Uterus (tissue), 4 donors: Measurements from ENCODE around the gene TMEM200B. TPM values are rescaled to one million over a fixed set of nuclear protein-coding genes. Genes with fewer than 3 reads are reported as not detected.
"Not testable (repeated sequence)": the region's sequence is repeated elsewhere in the genome, so short reads cannot be mapped to it uniquely, and the experiment has no call there.

Experiments used
- DNase-seq, 2 donors: peaks; one replicate each; pipeline ENCODE4 v3.0.0-alpha.2; 2019 to 2020
- H3K27ac ChIP-seq, 2 donors: fragments of 200-600 bp; sonication (generic); 1 replicate in 1 of 2; 2 replicates in 1 of 2; pipeline ENCODE4 v1.5.1; 2016 to 2018
- H3K27me3 ChIP-seq, 2 donors: fragments of 200-600 bp; sonication (generic); one replicate each; pipeline ENCODE4 v1.5.1; 2018 to 2019; ENCODE audit warnings: control low read depth in 1 of 2
- H3K36me3 ChIP-seq, 2 donors: fragments of 200-600 bp; sonication (generic); one replicate each; pipeline ENCODE4 v1.5.1; 2019; ENCODE audit warnings: control low read depth in 1 of 2
- H3K4me1 ChIP-seq, 2 donors: fragments of 200-600 bp; sonication (generic); one replicate each; pipeline ENCODE4 v1.5.1; 2018 to 2019; ENCODE audit warnings: control low read depth in 1 of 2
- H3K4me3 ChIP-seq, 2 donors: fragments of 200-600 bp; sonication (generic); 1 replicate in 1 of 2; 2 replicates in 1 of 2; pipeline ENCODE4 v1.5.1; 2018 to 2019; ENCODE audit warnings: mild to moderate bottlenecking in 1 of 2
- H3K9me3 ChIP-seq, 2 donors: fragments of 200-600 bp; sonication (generic); one replicate each; pipeline ENCODE4 v1.5.1; 2019; ENCODE audit warnings: control low read depth in 1 of 2
- POLR2A ChIP-seq, 2 donors: fragments of 450-650 bp; IDR thresholded peaks; one replicate each; pipeline ENCODE4 v1.6.1; 2016; ENCODE audit warnings: antibody characterized with exemption in 2 of 2, mild to moderate bottlenecking in 1 of 2, moderate library complexity in 1 of 2
- intact Hi-C: fragments of 100-400 bp; cut with DNase I; formaldehyde crosslinking; loops from one replicate; pipeline ENCODE4 v1.15.1; 2023; ENCODE audit warnings: low total_unique reads
- total RNA-seq, 4 donors: library from RNA; depleted of rRNA in 3 of 4; stranded (reverse); fragments of >200 nt in 3 of 4; gene quantifications; one replicate each; pipeline versions ENCODE4 v1.1.0 to v1.2.4, GENCODE V29; 2014 to 2023
- TF ChIP-seq, protein P1 (sequence below), 4 experiments: fragments of 200-600 bp in 2 of 4; fragments of 450-650 bp in 2 of 4; sonication (generic) in 2 of 4; IDR thresholded peaks; one replicate each; pipeline ENCODE4 v1.5.1; 2016 to 2019; ENCODE audit warnings: antibody characterized with exemption in 4 of 4, mild to moderate bottlenecking in 2 of 4, moderate library complexity in 1 of 4
- donor health status: DM: yes; HTN: yes; CAD: no.

TMEM200B gene
- total RNA-seq, 4 donors from 2014 or later: 31.3 to 67.5 (median 41.9) TPM

DNA sequence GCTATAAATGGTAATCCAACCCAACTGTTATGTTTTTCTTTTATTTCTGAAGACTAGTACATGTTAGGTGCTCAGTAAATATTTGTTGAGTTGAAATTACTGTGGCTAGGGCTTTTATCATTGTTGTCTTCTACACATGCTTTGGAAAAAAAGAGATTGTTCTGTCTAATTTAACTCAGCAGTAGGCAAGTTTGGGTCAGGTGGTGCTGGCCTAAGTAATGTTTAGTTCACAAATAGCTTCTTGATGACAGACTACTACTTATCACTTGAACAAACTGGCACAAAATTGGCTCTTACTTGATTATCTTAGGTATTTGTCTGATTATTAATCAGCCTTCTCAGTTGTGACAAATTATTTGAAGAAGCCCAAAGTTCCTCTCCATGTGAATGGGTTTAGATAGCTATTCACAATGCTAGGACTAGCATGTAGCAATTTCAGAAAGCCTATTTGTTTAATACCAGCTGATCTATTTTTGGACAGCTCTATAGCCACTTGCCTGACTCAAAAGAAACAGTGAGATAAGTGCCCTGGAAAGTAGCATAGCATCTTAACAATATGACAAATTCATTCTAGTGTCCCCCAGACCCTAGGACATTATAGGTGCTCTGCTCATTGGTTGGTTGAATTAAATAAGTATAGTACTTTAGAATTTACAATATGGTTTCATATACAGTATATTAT lies 32.6 kb downstream of the TMEM200B start:
- Histone ChIP-seq H3K4me3 (no peak overlapping the region), H3K27me3 (no peaks in the 10 kb centered on the region), H3K9me3 (no peaks in the 10 kb centered on the region), H3K4me1 (no peaks in the 10 kb centered on the region), H3K27ac (peak overlapping the region in 1 of 2 donors; percentile 53), H3K36me3 (no peaks in the 10 kb centered on the region)
- TF ChIP-seq, protein P1, sequence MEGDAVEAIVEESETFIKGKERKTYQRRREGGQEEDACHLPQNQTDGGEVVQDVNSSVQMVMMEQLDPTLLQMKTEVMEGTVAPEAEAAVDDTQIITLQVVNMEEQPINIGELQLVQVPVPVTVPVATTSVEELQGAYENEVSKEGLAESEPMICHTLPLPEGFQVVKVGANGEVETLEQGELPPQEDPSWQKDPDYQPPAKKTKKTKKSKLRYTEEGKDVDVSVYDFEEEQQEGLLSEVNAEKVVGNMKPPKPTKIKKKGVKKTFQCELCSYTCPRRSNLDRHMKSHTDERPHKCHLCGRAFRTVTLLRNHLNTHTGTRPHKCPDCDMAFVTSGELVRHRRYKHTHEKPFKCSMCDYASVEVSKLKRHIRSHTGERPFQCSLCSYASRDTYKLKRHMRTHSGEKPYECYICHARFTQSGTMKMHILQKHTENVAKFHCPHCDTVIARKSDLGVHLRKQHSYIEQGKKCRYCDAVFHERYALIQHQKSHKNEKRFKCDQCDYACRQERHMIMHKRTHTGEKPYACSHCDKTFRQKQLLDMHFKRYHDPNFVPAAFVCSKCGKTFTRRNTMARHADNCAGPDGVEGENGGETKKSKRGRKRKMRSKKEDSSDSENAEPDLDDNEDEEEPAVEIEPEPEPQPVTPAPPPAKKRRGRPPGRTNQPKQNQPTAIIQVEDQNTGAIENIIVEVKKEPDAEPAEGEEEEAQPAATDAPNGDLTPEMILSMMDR (IDR thresholded peaks at IDR 0.05): no peak
- no peak for TF ChIP-seq POLR2A (IDR thresholded peaks at IDR 0.05)
- DNase-seq: no peak
- intact Hi-C loops: no loop called here

DNA sequence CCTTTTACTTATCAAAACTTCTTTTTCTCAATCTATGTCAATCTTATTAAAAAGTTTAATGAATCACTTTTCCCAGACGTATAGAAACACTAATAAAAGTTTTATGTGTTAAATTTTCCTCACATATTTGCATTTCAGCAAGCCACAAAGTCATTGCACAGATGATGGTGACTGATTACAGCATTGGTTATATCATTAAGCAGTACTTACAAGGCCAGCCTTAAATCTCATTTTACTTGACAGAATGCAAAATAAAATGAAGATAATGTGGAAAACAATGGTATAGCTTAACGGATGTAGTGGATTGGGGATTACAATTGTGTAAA lies 39.5 kb downstream of the TMEM200B start:
- no peak for DNase-seq

DNA sequence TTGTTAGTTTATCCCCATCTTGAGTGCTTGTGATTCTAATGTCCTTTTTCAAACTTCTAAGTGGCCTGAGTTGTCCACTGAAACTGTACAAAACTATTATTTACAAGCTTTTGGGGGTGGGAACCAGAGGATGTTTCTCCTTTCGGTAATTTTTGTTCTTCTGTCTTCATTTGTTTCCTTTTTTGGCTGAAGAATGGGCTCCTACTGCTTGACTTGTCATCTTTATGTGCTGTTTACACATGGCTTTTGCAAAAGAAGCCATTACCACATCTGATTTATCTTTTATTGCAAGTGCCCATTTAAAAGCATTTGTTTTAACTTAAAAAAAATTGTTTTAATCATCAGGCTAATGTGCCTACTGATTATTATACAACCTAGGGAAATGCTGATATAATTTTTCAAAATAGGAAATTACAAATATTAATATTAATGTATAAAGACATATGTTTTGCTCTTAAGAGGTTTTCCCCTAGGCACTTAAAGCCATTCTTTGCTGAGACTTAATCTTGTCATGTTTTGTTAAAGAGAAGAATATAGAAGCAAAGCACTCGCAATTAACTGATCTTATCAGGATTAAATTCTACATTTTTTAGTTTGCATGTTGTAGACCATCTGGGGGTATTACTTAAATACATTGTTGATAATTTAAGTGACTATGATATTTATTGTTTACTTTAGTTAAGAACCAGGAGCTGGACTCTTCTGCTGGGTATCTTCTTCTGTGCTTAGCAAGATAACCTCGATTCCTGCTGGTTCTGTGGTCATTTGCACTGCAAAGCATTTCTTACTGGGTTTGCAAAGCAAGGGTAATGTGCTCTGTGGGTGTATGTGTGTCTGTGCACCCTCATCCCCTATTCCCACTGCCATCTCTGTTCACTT lies 40.1 kb downstream of the TMEM200B start:
- H3K27me3 ChIP-seq: no peaks in the 10 kb centered on the region
- peak; percentile 28 to 42 for TF ChIP-seq POLR2A (IDR thresholded peaks at IDR 0.05)
- TF ChIP-seq, protein P1 (IDR thresholded peaks at IDR 0.05): no peak
- H3K4me3 ChIP-seq: peak overlapping the region; percentile 23 to 33
- no peaks in the 10 kb centered on the region for H3K4me1 ChIP-seq
- DNase-seq: peak in 1 of 2 donors; percentile 31
- H3K27ac ChIP-seq: peak overlapping the region; percentile 90 to 91
- intact Hi-C loops: no loop called here
- no peaks in the 10 kb centered on the region for H3K36me3 ChIP-seq
- H3K9me3 ChIP-seq: no peaks in the 10 kb centered on the region

More for the DNA sequence above, 39.5 kb downstream of the TMEM200B start:
- H3K27me3 ChIP-seq: no peaks in the 10 kb centered on the region
- peak overlapping the region; percentile 90 to 91 for H3K27ac ChIP-seq
- intact Hi-C loops: no loop called here
- H3K4me3 ChIP-seq: no peak overlapping the region
- TF ChIP-seq, protein P1 (IDR thresholded peaks at IDR 0.05): no peak
- TF ChIP-seq POLR2A (IDR thresholded peaks at IDR 0.05): no peak
- H3K4me1 ChIP-seq: no peaks in the 10 kb centered on the region
- H3K9me3 ChIP-seq: no peaks in the 10 kb centered on the region
- no peaks in the 10 kb centered on the region for H3K36me3 ChIP-seq

DNA sequence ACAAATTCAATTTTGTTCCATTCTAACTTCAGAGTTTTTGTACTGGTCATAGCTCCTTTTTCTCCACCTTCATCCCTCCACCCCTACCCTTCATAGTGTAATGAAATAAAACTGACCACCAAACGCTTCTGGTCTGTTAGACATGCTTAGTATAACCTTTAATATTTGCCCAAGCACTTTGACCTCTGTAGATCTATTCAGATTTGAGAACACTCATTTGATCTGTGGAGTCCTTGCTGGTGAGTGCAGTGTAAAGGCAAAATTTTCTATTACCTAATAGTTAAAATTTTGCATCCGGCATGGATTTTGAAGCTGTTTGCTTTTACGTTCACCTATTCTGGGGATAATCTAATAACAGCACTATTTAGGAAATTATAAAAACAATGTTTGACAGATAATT lies 41.2 kb downstream of the TMEM200B start:
- H3K4me3 ChIP-seq: peak overlapping the region; percentile 23 to 33
- H3K27ac ChIP-seq: peak overlapping the region; percentile 90 to 91
- intact Hi-C loops: no loop called here
- no peak for TF ChIP-seq POLR2A (IDR thresholded peaks at IDR 0.05)
- TF ChIP-seq, protein P1 (IDR thresholded peaks at IDR 0.05): no peak
- no peaks in the 10 kb centered on the region for H3K36me3 ChIP-seq
- H3K4me1 ChIP-seq: no peaks in the 10 kb centered on the region
- H3K27me3 ChIP-seq: no peaks in the 10 kb centered on the region
- no peaks in the 10 kb centered on the region for H3K9me3 ChIP-seq
- no peak for DNase-seq

DNA sequence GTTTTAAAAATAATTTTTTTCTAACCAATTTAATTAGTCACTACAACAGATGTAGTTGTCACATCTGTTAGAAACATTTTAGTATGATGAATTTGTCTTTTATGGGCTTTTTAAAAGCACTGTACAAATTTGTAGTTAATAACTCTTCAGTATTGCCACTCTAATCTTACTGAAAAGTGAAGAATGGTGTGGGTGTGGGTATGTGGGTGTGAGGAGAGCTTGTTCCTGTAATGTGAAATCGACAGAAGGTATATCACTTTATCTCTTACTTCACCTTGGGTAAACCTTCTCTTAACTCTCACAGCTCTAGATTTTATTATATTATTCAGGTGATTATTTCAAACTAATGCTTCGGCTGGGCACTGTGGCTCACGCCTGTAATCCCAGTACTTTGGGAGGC lies 42.5 kb downstream of the TMEM200B start:
- no peak for TF ChIP-seq POLR2A (IDR thresholded peaks at IDR 0.05)
- TF ChIP-seq, protein P1 (IDR thresholded peaks at IDR 0.05): no peak
- intact Hi-C loops: no loop called here
- DNase-seq: no peak
- H3K4me1 ChIP-seq: no peaks in the 10 kb centered on the region
- H3K27ac ChIP-seq: peak overlapping the region; percentile 90 to 91
- no peaks in the 10 kb centered on the region for H3K27me3 ChIP-seq
- H3K4me3 ChIP-seq: no peak overlapping the region
- H3K36me3 ChIP-seq: no peaks in the 10 kb centered on the region
- no peaks in the 10 kb centered on the region for H3K9me3 ChIP-seq

DNA sequence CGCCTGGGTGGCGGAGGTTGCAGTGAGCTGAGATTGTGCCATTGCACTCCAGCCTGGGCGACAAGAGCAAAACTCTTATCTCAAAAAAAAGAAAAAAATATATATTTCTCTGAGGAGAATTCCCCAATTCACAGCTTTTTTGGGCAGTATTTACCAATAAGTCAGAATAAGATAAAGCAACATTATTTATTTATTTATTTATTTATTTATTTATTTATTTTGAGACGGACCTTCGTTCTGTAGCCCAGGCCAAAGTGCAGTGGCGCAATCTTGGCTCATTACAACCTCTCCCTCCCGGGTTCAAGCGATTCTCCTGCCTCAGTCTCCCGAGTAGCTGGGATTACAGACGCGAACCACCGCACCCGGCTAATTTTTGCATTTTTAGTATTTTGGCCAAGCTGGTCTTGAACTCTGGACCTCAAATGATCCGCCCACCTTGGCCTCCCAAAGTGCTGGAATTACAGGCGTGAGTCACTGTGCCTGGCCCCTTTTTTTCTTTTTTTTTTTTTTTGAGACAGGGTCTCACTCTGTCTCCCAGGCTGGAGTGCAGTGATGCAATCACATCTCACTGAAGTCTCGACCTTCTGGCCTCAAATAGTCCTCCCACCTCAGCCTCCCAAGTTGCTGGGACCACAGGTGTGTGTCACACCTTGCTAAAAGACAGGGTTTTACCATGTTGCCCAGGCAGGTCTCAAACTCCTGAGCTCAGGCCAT lies 43.6 kb downstream of the TMEM200B start:
- DNase-seq, H3K4me3 ChIP-seq: not testable (repeated sequence)

More for the DNA sequence above, 43.6 kb downstream of the TMEM200B start:
- H3K36me3 ChIP-seq, H3K9me3 ChIP-seq, H3K27me3 ChIP-seq, H3K4me1 ChIP-seq, intact Hi-C loops: not testable (repeated sequence)
- peak overlapping the region; percentile 90 to 91 for H3K27ac ChIP-seq
